Neural cell (in vitro differentiated cells): ENCODE results near the gene OR2T27. TPM values are rescaled to one million over a fixed set of nuclear protein-coding genes. Genes with fewer than 3 reads are reported as not detected.

Experiments
- H2AFZ ChIP-seq: fragments of 200-600, 300-800 bp; sonication (generic), shearing (Covaris generic); 2 replicates; pipeline ENCODE4 v1.6.0; 2014; ENCODE audit warnings: low read depth, mild to moderate bottlenecking, antibody characterized with exemption, low read length, moderate library complexity
- H3F3A ChIP-seq: fragments of 200-600 bp; shearing (Covaris generic); 2 replicates; pipeline ENCODE4 v1.6.1; 2016; ENCODE audit warnings: mild to moderate bottlenecking, moderate library complexity, mixed read lengths, antibody characterized with exemption, low read length; ENCODE audit not compliant: insufficient read depth, poor library complexity, severe bottlenecking
- H3K27ac ChIP-seq: fragments of 200-600, 300-800 bp; sonication (generic), shearing (Covaris generic); 2 replicates; pipeline ENCODE4 v1.5.1; 2014; ENCODE audit warnings: mild to moderate bottlenecking, low read length, moderate library complexity
- H3K27me3 ChIP-seq: fragments of 300-800, 200-600 bp; sonication (generic), shearing (Covaris generic); 2 replicates; pipeline ENCODE4 v1.6.0; 2014; ENCODE audit warnings: mild to moderate bottlenecking, low read depth, low read length, moderate library complexity; ENCODE audit not compliant: insufficient read depth
- H3K36me3 ChIP-seq: fragments of 300-800, 200-600 bp; sonication (generic), shearing (Covaris generic); 2 replicates; pipeline ENCODE4 v1.5.1; 2014; ENCODE audit warnings: mild to moderate bottlenecking, antibody characterized with exemption, low read length, moderate library complexity; ENCODE audit not compliant: insufficient read depth
- H3K4me2 ChIP-seq: fragments of 300-800, 200-600 bp; sonication (generic), shearing (Covaris generic); 2 replicates; pipeline ENCODE4 v1.6.0; 2014; ENCODE audit warnings: mild to moderate bottlenecking, low read length
- H3K4me3 ChIP-seq: fragments of 300-800, 200-600 bp; sonication (generic), shearing (Covaris generic); 2 replicates; pipeline ENCODE4 v1.5.1; 2014; ENCODE audit warnings: mild to moderate bottlenecking, low read length, moderate library complexity
- H3K79me2 ChIP-seq: fragments of 200-600 bp; shearing (Covaris generic); replicated peaks from 2 replicates; pipeline ENCODE4 v1.6.0; 2014; ENCODE audit warnings: mild to moderate bottlenecking, low read length, moderate library complexity; ENCODE audit not compliant: insufficient read depth
- H3K9ac ChIP-seq: fragments of 300-800, 200-600 bp; sonication (generic), shearing (Covaris generic); 2 replicates; pipeline ENCODE4 v1.6.1; 2016; ENCODE audit warnings: mild to moderate bottlenecking, low read length, mixed read lengths
- H3K9me2 ChIP-seq: fragments of 200-600 bp; shearing (Covaris generic); 2 replicates; pipeline ENCODE4 v1.6.1; 2016; ENCODE audit warnings: mild to moderate bottlenecking, low read length, mixed read lengths; ENCODE audit not compliant: insufficient read depth
- H3K9me3 ChIP-seq: fragments of 200-600, 300-800 bp; sonication (generic), shearing (Covaris generic); 2 replicates; pipeline ENCODE4 v1.6.1; 2016; ENCODE audit warnings: mild to moderate bottlenecking, mixed run types, low read length, moderate library complexity, mixed read lengths
- H4K20me1 ChIP-seq: fragments of 200-600 bp; shearing (Covaris generic); 2 replicates; pipeline ENCODE4 v1.6.1; 2016; ENCODE audit warnings: mild to moderate bottlenecking, mixed run types; ENCODE audit not compliant: insufficient read depth
- CTCF ChIP-seq: fragments of 450-650 bp; IDR thresholded peaks from 2 replicates; pipeline ENCODE4 v1.5.1; 2014; ENCODE audit warnings: antibody characterized with exemption, mild to moderate bottlenecking, moderate library complexity; ENCODE audit not compliant: poor library complexity, severe bottlenecking
- EP300 ChIP-seq: fragments of 450-650 bp; conservative IDR thresholded peaks from 2 replicates; pipeline ENCODE4 v1.6.1; 2014; ENCODE audit warnings: antibody characterized with exemption, mild to moderate bottlenecking, moderate library complexity; ENCODE audit not compliant: poor library complexity, severe bottlenecking
- EZH2 ChIP-seq: fragments of 200-600, 300-800 bp; shearing (Covaris generic), sonication (generic); IDR thresholded peaks from 2 replicates; pipeline ENCODE4 v1.6.1; 2014; ENCODE audit warnings: antibody characterized with exemption, low read length, borderline replicate concordance, mild to moderate bottlenecking; ENCODE audit not compliant: insufficient read depth, poor library complexity, severe bottlenecking
- MXI1 ChIP-seq: fragments of 450-650 bp; conservative IDR thresholded peaks from 2 replicates; pipeline ENCODE4 v1.6.1; 2014; ENCODE audit warnings: antibody characterized with exemption, mild to moderate bottlenecking; ENCODE audit not compliant: poor library complexity, severe bottlenecking
- POLR2AphosphoS5 ChIP-seq: IDR thresholded peaks from 2 replicates; pipeline ENCODE4 v1.6.1; 2012
- RAD21 ChIP-seq: fragments of 450-650 bp; conservative IDR thresholded peaks from 2 replicates; pipeline ENCODE4 v1.6.1; 2014; ENCODE audit warnings: antibody characterized with exemption, mild to moderate bottlenecking, moderate library complexity
- SMC3 ChIP-seq: fragments of 450-650 bp; conservative IDR thresholded peaks from 2 replicates; pipeline ENCODE4 v1.6.1; 2014; ENCODE audit warnings: antibody characterized with exemption, mild to moderate bottlenecking, moderate library complexity; ENCODE audit not compliant: poor library complexity
- TAF1 ChIP-seq: IDR thresholded peaks from 2 replicates; pipeline ENCODE4 v1.6.1; 2012; ENCODE audit warnings: low read depth
- polyA plus RNA-seq: library from polyadenylated mRNA; depleted of rRNA; stranded (reverse); fragments of >200 nt; gene quantifications from 2 replicates; pipeline ENCODE4 v1.2.3, GENCODE V29; 2014
- TF ChIP-seq, protein P1 (sequence below): IDR thresholded peaks from 2 replicates; pipeline ENCODE4 v1.6.1; 2012; ENCODE audit warnings: borderline replicate concordance

Gene OR2T27
- polyA plus RNA-seq, 1 donor from 2014 or later = not detected

GRCh38 chr1:248702714-248703113 lies 47.4 kb upstream of the OR2T27 start, which contains the start of gene OR14I1:
OR14I1 (minus strand) TSS chr1:248702766.
- H3K79me2 ChIP-seq = no peaks in the 10 kb centered on the region
- no peak for TF ChIP-seq SMC3
- no peak for TF ChIP-seq TAF1
- TF ChIP-seq MXI1 = no peak
- TF ChIP-seq CTCF = no peak
- TF ChIP-seq, protein P1, sequence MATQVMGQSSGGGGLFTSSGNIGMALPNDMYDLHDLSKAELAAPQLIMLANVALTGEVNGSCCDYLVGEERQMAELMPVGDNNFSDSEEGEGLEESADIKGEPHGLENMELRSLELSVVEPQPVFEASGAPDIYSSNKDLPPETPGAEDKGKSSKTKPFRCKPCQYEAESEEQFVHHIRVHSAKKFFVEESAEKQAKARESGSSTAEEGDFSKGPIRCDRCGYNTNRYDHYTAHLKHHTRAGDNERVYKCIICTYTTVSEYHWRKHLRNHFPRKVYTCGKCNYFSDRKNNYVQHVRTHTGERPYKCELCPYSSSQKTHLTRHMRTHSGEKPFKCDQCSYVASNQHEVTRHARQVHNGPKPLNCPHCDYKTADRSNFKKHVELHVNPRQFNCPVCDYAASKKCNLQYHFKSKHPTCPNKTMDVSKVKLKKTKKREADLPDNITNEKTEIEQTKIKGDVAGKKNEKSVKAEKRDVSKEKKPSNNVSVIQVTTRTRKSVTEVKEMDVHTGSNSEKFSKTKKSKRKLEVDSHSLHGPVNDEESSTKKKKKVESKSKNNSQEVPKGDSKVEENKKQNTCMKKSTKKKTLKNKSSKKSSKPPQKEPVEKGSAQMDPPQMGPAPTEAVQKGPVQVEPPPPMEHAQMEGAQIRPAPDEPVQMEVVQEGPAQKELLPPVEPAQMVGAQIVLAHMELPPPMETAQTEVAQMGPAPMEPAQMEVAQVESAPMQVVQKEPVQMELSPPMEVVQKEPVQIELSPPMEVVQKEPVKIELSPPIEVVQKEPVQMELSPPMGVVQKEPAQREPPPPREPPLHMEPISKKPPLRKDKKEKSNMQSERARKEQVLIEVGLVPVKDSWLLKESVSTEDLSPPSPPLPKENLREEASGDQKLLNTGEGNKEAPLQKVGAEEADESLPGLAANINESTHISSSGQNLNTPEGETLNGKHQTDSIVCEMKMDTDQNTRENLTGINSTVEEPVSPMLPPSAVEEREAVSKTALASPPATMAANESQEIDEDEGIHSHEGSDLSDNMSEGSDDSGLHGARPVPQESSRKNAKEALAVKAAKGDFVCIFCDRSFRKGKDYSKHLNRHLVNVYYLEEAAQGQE = no peak
- TF ChIP-seq POLR2AphosphoS5 = no peak
- TF ChIP-seq EZH2 = no peak
- no peak for TF ChIP-seq EP300
- TF ChIP-seq RAD21 = no peak

GRCh38 chr1:248699099-248699498 lies 43.8 kb upstream of the OR2T27 start:
- no peak for TF ChIP-seq TAF1
- no peak for TF ChIP-seq EZH2
- TF ChIP-seq RAD21 = no peak
- TF ChIP-seq, protein P1 = no peak
- no peak for TF ChIP-seq MXI1
- no peak for TF ChIP-seq EP300
- TF ChIP-seq CTCF = no peak
- no peak for TF ChIP-seq POLR2AphosphoS5

More at GRCh38 chr1:248702714-248703113, 47.4 kb upstream of the OR2T27 start, which contains the start of gene OR14I1:
- H3K27me3 ChIP-seq = no peaks in the 10 kb centered on the region
- H2AFZ ChIP-seq = no peak within 1 kb of the TSS
- H3K9me3 ChIP-seq = no peaks in the 10 kb centered on the region
- no peaks in the 10 kb centered on the region for H4K20me1 ChIP-seq
- no peak within 1 kb of the TSS for H3K4me3 ChIP-seq
- no peaks in the 10 kb centered on the region for H3F3A ChIP-seq
- no peak within 1 kb of the TSS for H3K9ac ChIP-seq
- no peaks in the 10 kb centered on the region for H3K9me2 ChIP-seq
- H3K36me3 ChIP-seq = no peaks in the 10 kb centered on the region
- H3K4me2 ChIP-seq = no peak within 1 kb of the TSS
- no peak within 1 kb of the TSS for H3K27ac ChIP-seq

More at GRCh38 chr1:248699099-248699498, 43.8 kb upstream of the OR2T27 start:
- Histone ChIP-seq H2AFZ (no peak overlapping the region), H3K9ac (no peak overlapping the region), H3K79me2 (no peaks in the 10 kb centered on the region), H3K4me2 (no peak overlapping the region), H3K9me2 (no peaks in the 10 kb centered on the region), H4K20me1 (no peaks in the 10 kb centered on the region), H3K9me3 (no peaks in the 10 kb centered on the region), H3K27me3 (no peaks in the 10 kb centered on the region), H3K27ac (no peak overlapping the region), H3K36me3 (no peaks in the 10 kb centered on the region), H3K4me3 (no peak overlapping the region), H3F3A (no peaks in the 10 kb centered on the region)
